Measurements from ENCODE around the gene OR2A2. TPM values are rescaled to one million over a fixed set of nuclear protein-coding genes. Genes with fewer than 3 reads are reported as not detected.

The OR2A2 gene
- total RNA-seq, 2 donors from 2014 or later, result not detected

- no peak for TF ChIP-seq CTCF (conservative IDR thresholded peaks at IDR 0.05)
- H3K27ac Mint-ChIP-seq, result no peak overlapping the region
These were observed 10.6 kb upstream of the OR2A2 start for GRCh38 chr7:144098776-144099175.

GRCh38 chr7:144100607-144101006, 8.8 kb upstream of the OR2A2 start:
- H3K4me3 Mint-ChIP-seq, result no peak overlapping the region
- WGBS, 2 experiments (ENCODE audit: insufficient coverage in 1 of 2, insufficient read length in 1 of 2), result 81 to 100% methylated on average over 2 to 3 of the region's 3 CpGs
- Histone ChIP-seq H3K4me1 (ENCODE audit: control insufficient read depth, insufficient read depth, low read length) (no peaks in the 10 kb centered on the region), H3K27me3 (ENCODE audit: control insufficient read depth, insufficient read depth, low read length, poor library complexity, severe bottlenecking) (no peaks in the 10 kb centered on the region), H3K4me3 (ENCODE audit: low read length) (no peak overlapping the region), H3K9ac (ENCODE audit: extremely low read depth, low read length, poor library complexity, severe bottlenecking) (no peak overlapping the region), H3K36me3 (ENCODE audit: control insufficient read depth, insufficient read depth, low read length) (no peaks in the 10 kb centered on the region), H3K9me3 (ENCODE audit: control insufficient read depth, low read length) (no peaks in the 10 kb centered on the region), H3K27ac (ENCODE audit: low read depth, low read length) (no peak overlapping the region)
- TF ChIP-seq CTCF (conservative IDR thresholded peaks at IDR 0.05), result no peak
- no peaks in the 10 kb centered on the region for H3K9me3 Mint-ChIP-seq
- no peaks in the 10 kb centered on the region for H3K4me1 Mint-ChIP-seq
- no peak for DNase-seq
- H3K36me3 Mint-ChIP-seq (ENCODE audit: low read depth), result no peaks in the 10 kb centered on the region
- H3K27me3 Mint-ChIP-seq (ENCODE audit: insufficient read depth), result no peaks in the 10 kb centered on the region
- no peak overlapping the region for H3K27ac Mint-ChIP-seq

More at GRCh38 chr7:144098776-144099175, 10.6 kb upstream of the OR2A2 start:
- Histone ChIP-seq H3K27me3 (ENCODE audit: control insufficient read depth, insufficient read depth, low read length, poor library complexity, severe bottlenecking) (no peaks in the 10 kb centered on the region), H3K9me3 (ENCODE audit: control insufficient read depth, low read length) (no peaks in the 10 kb centered on the region), H3K4me1 (ENCODE audit: control insufficient read depth, insufficient read depth, low read length) (no peaks in the 10 kb centered on the region), H3K4me3 (ENCODE audit: low read length) (no peak overlapping the region), H3K9ac (ENCODE audit: extremely low read depth, low read length, poor library complexity, severe bottlenecking) (no peak overlapping the region), H3K27ac (ENCODE audit: low read depth, low read length) (no peak overlapping the region), H3K36me3 (ENCODE audit: control insufficient read depth, insufficient read depth, low read length) (no peaks in the 10 kb centered on the region)
- Mint-ChIP-seq H3K4me1 (no peaks in the 10 kb centered on the region), H3K4me3 (no peak overlapping the region), H3K36me3 (ENCODE audit: low read depth) (no peaks in the 10 kb centered on the region), H3K9me3 (no peaks in the 10 kb centered on the region), H3K27me3 (ENCODE audit: insufficient read depth) (no peaks in the 10 kb centered on the region)
- DNase-seq, result no peak

- H3K27ac ChIP-seq (ENCODE audit: low read depth, low read length), result no peak overlapping the region
- Mint-ChIP-seq H3K27me3 (ENCODE audit: insufficient read depth) (no peaks in the 10 kb centered on the region), H3K4me3 (no peak overlapping the region), H3K27ac (no peak overlapping the region), H3K36me3 (ENCODE audit: low read depth) (no peaks in the 10 kb centered on the region), H3K4me1 (no peaks in the 10 kb centered on the region), H3K9me3 (no peaks in the 10 kb centered on the region)
- H3K9me3 ChIP-seq (ENCODE audit: control insufficient read depth, low read length), result no peaks in the 10 kb centered on the region
- no peaks in the 10 kb centered on the region for H3K4me1 ChIP-seq (ENCODE audit: control insufficient read depth, insufficient read depth, low read length)
- H3K9ac ChIP-seq (ENCODE audit: extremely low read depth, low read length, poor library complexity, severe bottlenecking), result no peak overlapping the region
- H3K4me3 ChIP-seq (ENCODE audit: low read length), result no peak overlapping the region
- no peaks in the 10 kb centered on the region for H3K27me3 ChIP-seq (ENCODE audit: control insufficient read depth, insufficient read depth, low read length, poor library complexity, severe bottlenecking)
- no peak for TF ChIP-seq CTCF (conservative IDR thresholded peaks at IDR 0.05)
- H3K36me3 ChIP-seq (ENCODE audit: control insufficient read depth, insufficient read depth, low read length), result no peaks in the 10 kb centered on the region
- DNase-seq, result no peak
These were observed 7.3 kb upstream of the OR2A2 start for GRCh38 chr7:144102041-144102440.

Measured in endodermal cell (in vitro differentiated cells).